ENCODE results near the gene LPXN.

- TF ChIP-seq CTCF (IDR thresholded peaks at IDR 0.05) (no peak), POLR2A (IDR thresholded peaks at IDR 0.05) (no peak)
Measured at GRCh38 chr11:58617976-58618557, 42.4 kb upstream of the LPXN start.
